ENCODE measurements around the gene ELANE.

DNA sequence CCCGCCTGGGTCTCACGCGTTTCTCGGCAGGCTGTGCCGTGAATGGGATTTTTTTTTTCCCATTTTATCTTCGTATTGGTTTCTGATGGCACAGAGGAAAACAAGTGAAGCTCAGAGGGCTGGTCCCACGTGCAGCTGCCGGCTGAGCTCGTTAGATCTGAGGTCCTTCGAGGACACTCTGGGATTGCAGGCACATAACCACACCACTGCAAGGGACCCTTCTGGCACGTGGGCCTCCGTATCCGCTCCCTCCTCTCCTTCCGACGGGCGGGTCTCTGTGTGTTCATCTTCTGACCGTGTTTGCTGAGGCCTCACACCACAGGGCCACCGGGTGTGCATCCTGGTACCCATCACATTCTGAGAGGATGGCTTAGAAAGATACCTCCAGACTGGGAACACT, 24.0 kb downstream of the ELANE start:
- TF ChIP-seq POLR2AphosphoS5 (IDR thresholded peaks at IDR 0.05; ENCODE audit: borderline replicate concordance, low read depth, low read length), result no peak
- no peak for TF ChIP-seq EZH2 (IDR thresholded peaks at IDR 0.05)
- TF ChIP-seq FOXP2 (optimal IDR thresholded peaks at IDR 0.05; ENCODE audit: control extremely low read depth, extremely low read length, insufficient read depth), result no peak
